GM12878 (cell line): Measurements from ENCODE around the gene RORB. TPM values are rescaled to one million over a fixed set of nuclear protein-coding genes. Genes with fewer than 3 reads are reported as not detected.

Experiments used
- ATAC-seq: fragments of 200-7000 bp; cut with Tn5 transposase; 3 replicates; pipeline ENCODE4 v1.9.1; 2020; ENCODE audit warnings: mild to moderate bottlenecking, moderate library complexity
- BruUV-seq: library from RNA; stranded (reverse); fragments of 400-500 nt; replicated peaks from 2 replicates; lab custom pipeline; 2021; lab: Mats Ljungman, UMichigan
- CTCF ChIA-PET: fragments of 300-600 bp; sonication (Branson Sonifier 250); formaldehyde crosslinking; extraction: SDS; loops from one replicate; lab custom pipeline; 2021; ENCODE audit warnings: inconsistent platforms; lab: Yijun Ruan, JAX
- POLR2A ChIA-PET: fragments of 350-600 bp; formaldehyde crosslinking; extraction: SDS; loops from one replicate; lab custom pipeline; 2021; ENCODE audit warnings: inconsistent platforms; lab: Charles Lee
- RAD21 ChIA-PET: fragments of 300-600 bp; sonication (Branson Sonifier 250); formaldehyde crosslinking; loops from one replicate; lab custom pipeline; 2023; ENCODE audit warnings: antibody characterized with exemption; ENCODE audit not compliant: unreplicated experiment; lab: Charles Lee
- SMC1A ChIA-PET: fragments of 300-600 bp; sonication (Branson Sonifier 250); formaldehyde crosslinking; loops from one replicate; lab custom pipeline; 2023; ENCODE audit not compliant: unreplicated experiment, uncharacterized antibody; lab: Charles Lee
- DNase-seq: peaks from one replicate; pipeline ENCODE4 v3.0.0-alpha.2; 2011; ENCODE audit warnings: low read depth, low spot score
- FAIRE-seq: peaks from 3 replicates; lab custom pipeline; 2011; peaks lifted over from hg19 to GRCh38; lab: Jason Lieb, UNC
- H2AFZ ChIP-seq: 2 replicates; pipeline ENCODE4 v1.6.0; 2011; ENCODE audit warnings: low read depth, low read length, control low read depth; ENCODE audit not compliant: control insufficient read depth
- H3K27ac ChIP-seq: 2 replicates; pipeline ENCODE4 v1.5.1; 2011; ENCODE audit warnings: control low read depth; ENCODE audit not compliant: control insufficient read depth, insufficient read depth
- H3K27me3 ChIP-seq, 2 experiments: replicated peaks in 1 of 2; 2 replicates each; pipeline versions ENCODE4 v1.6.0 to v1.6.1; 2011; ENCODE audit warnings: low read length in 1 of 2; ENCODE audit not compliant: control insufficient read depth in 2 of 2, insufficient read depth in 2 of 2
- H3K36me3 ChIP-seq, 2 experiments: 2 replicates each; pipeline ENCODE4 v1.5.1; 2011; ENCODE audit warnings: low read length in 1 of 2; ENCODE audit not compliant: control insufficient read depth in 2 of 2, insufficient read depth in 2 of 2
- H3K4me1 ChIP-seq: 2 replicates; pipeline ENCODE4 v1.6.1; 2011; ENCODE audit warnings: mild to moderate bottlenecking, low read length, moderate library complexity, mixed read lengths; ENCODE audit not compliant: control insufficient read depth, insufficient read depth
- H3K4me2 ChIP-seq: 2 replicates; pipeline ENCODE4 v1.6.0; 2011; ENCODE audit warnings: control low read depth; ENCODE audit not compliant: control insufficient read depth, insufficient read depth
- H3K4me3 ChIP-seq: fragments of 200-600 bp; sonication (generic); 2 replicates; pipeline ENCODE4 v1.5.1; 2016
- H3K79me2 ChIP-seq: 2 replicates; pipeline ENCODE4 v1.6.0; 2011; ENCODE audit warnings: low read length; ENCODE audit not compliant: control insufficient read depth, insufficient read depth
- H3K9ac ChIP-seq: 2 replicates; pipeline ENCODE4 v1.8.0; 2011; ENCODE audit warnings: low read length, control low read depth, mixed read lengths; ENCODE audit not compliant: control insufficient read depth, insufficient read depth
- H3K9me3 ChIP-seq: replicated peaks from 3 replicates; pipeline ENCODE4 v1.5.1; 2011; ENCODE audit warnings: mild to moderate bottlenecking, low read length; ENCODE audit not compliant: control insufficient read depth, insufficient read depth
- H4K20me1 ChIP-seq: 2 replicates; pipeline ENCODE4 v1.6.0; 2011; ENCODE audit not compliant: control insufficient read depth, insufficient read depth
- CREB1 ChIP-seq: IDR thresholded peaks from 2 replicates; pipeline ENCODE4 v1.6.1; 2012; ENCODE audit warnings: low read depth, mild to moderate bottlenecking, inconsistent platforms
- ESRRA ChIP-seq: IDR thresholded peaks from 2 replicates; pipeline ENCODE4 v1.6.1; 2012; ENCODE audit warnings: mild to moderate bottlenecking, low read length, improper control_type of control experiment
- FOXK2 ChIP-seq: fragments of 450-650 bp; IDR thresholded peaks from 2 replicates; pipeline ENCODE4 v1.6.1; 2017; ENCODE audit warnings: mild to moderate bottlenecking, moderate library complexity
- HCFC1 ChIP-seq: fragments of 150-350 bp; IDR thresholded peaks from 2 replicates; pipeline ENCODE4 v1.6.1; 2014; ENCODE audit warnings: low read length
- HDGF ChIP-seq: fragments of 450-650 bp; IDR thresholded peaks from 2 replicates; pipeline ENCODE4 v1.6.1; 2016; ENCODE audit warnings: antibody characterized with exemption
- KAT2A ChIP-seq: conservative IDR thresholded peaks from 2 replicates; pipeline ENCODE4 v1.6.1; 2011; ENCODE audit warnings: low read depth, low read length; ENCODE audit not compliant: control insufficient read depth
- LARP7 ChIP-seq: fragments of 450-650 bp; IDR thresholded peaks from 2 replicates; pipeline ENCODE4 v1.6.1; 2017; ENCODE audit warnings: mild to moderate bottlenecking
- MEF2A ChIP-seq: IDR thresholded peaks from 2 replicates; pipeline ENCODE4 v1.6.1; 2011; ENCODE audit warnings: low read depth, mild to moderate bottlenecking, low read length, moderate library complexity; ENCODE audit not compliant: insufficient read depth
- MTA3 ChIP-seq: IDR thresholded peaks from 2 replicates; pipeline ENCODE4 v1.6.1; 2012; ENCODE audit warnings: low read length, inconsistent platforms, borderline replicate concordance
- NBN ChIP-seq: fragments of 450-650 bp; IDR thresholded peaks from 2 replicates; pipeline ENCODE4 v1.6.1; 2016
- PAX5 ChIP-seq: IDR thresholded peaks from 2 replicates; pipeline ENCODE4 v1.6.1; 2011; ENCODE audit warnings: low read depth, low read length, borderline replicate concordance
- PBX3 ChIP-seq: IDR thresholded peaks from 2 replicates; pipeline ENCODE4 v1.6.1; 2011; ENCODE audit warnings: mild to moderate bottlenecking, low read depth, low read length, moderate library complexity; ENCODE audit not compliant: insufficient replicate concordance
- POLR2AphosphoS2 ChIP-seq: IDR thresholded peaks from 2 replicates; pipeline ENCODE4 v1.6.1; 2011; ENCODE audit warnings: low read depth, mild to moderate bottlenecking, low read length, improper control_type of control experiment, moderate library complexity
- SKIL ChIP-seq: fragments of 450-650 bp; IDR thresholded peaks from 2 replicates; pipeline ENCODE4 v1.6.1; 2017; ENCODE audit warnings: mild to moderate bottlenecking, low read depth, inconsistent platforms; ENCODE audit not compliant: poor library complexity, severe bottlenecking
- SMC3 ChIP-seq: IDR thresholded peaks from 2 replicates; pipeline ENCODE4 v1.6.1; 2011; ENCODE audit warnings: low read length, improper control_type of control experiment, borderline replicate concordance
- TARDBP ChIP-seq: IDR thresholded peaks from 2 replicates; pipeline ENCODE4 v1.6.1; 2016; ENCODE audit warnings: borderline replicate concordance
- TCF7 ChIP-seq: IDR thresholded peaks from 2 replicates; pipeline ENCODE4 v1.6.1; 2014; ENCODE audit warnings: antibody characterized with exemption, borderline replicate concordance
- USF1 ChIP-seq: IDR thresholded peaks from 2 replicates; pipeline ENCODE4 v1.6.1; 2011; ENCODE audit warnings: borderline replicate concordance, low read depth, mild to moderate bottlenecking, moderate library complexity, mixed read lengths, low read length; ENCODE audit not compliant: insufficient read depth; ENCODE audit errors: extremely low read length
- ZBTB4 ChIP-seq: fragments of 450-650 bp; formaldehyde crosslinking; IDR thresholded peaks from 2 replicates; pipeline ENCODE4 v1.4.0; 2022; ENCODE audit warnings: mild to moderate bottlenecking, moderate library complexity
- WGBS: methylation state at CpG from one replicate; pipeline ENCODE4 v1.1.6; 2016; ENCODE audit warnings: low lambda C conversion rate; ENCODE audit not compliant: insufficient replicate concordance, insufficient coverage; ENCODE audit errors: missing lambda C conversion rate; 5-methylcytosine and 5-hydroxymethylcytosine counted together
- in situ Hi-C: fragments of 300-500 bp; cut with MboI; formaldehyde crosslinking; loops from 9 replicates; pipeline ENCODE4 v1.14.3; 2018; ENCODE audit warnings: mixed read lengths
- intact Hi-C: fragments of 100-400 bp; cut with micrococcal nuclease; formaldehyde crosslinking; loops from one replicate; pipeline ENCODE4 v1.14.2; 2022; ENCODE audit not compliant: unreplicated experiment
- polyA plus RNA-seq, 11 experiments: library from polyadenylated mRNA; depleted of rRNA in 4 of 11; unstranded in 6 of 11; stranded (reverse) in 5 of 11; fragments of >200 nt; fragmentation: Nextera tagmentation in 4 of 11; fragmentation: Illumina TruSeq in 1 of 11; extraction: Ambion mirVana in 4 of 11; extraction: Trizol in 1 of 11; gene quantifications; 1 replicate in 1 of 11; 2 replicates in 10 of 11; pipeline versions ENCODE4 v1.2.1 to v1.2.3, GENCODE V29; 2011 to 2016; ENCODE audit warnings: inconsistent platforms in 2 of 11, missing spikeins in 2 of 11, low read depth in 1 of 11
- total RNA-seq, 4 experiments: library from RNA; depleted of rRNA in 3 of 4; stranded (reverse); fragments of >200 nt in 3 of 4; fragmentation: Illumina TruSeq in 1 of 4; extraction: Trizol in 1 of 4; gene quantifications; 2 replicates each; pipeline versions ENCODE4 v1.2.1 to v1.2.3, GENCODE V29; 2013 to 2021

RORB gene
- total and polyA plus RNA-seq, 10 of the 15 experiments (the other 5 are each of a cell fraction or from before 2014, with no cell fraction given): under 0.01 to 0.01 TPM; not detected in 8

GRCh38 chr9:74681906-74682305, 184.8 kb downstream of the RORB start:
- ChIA-PET SMC1A (no interaction called here), POLR2A (no interaction called here)
- in situ Hi-C loops: no loop called here

More at GRCh38 chr9:74681906-74682305, 184.8 kb downstream of the RORB start:
- Histone ChIP-seq H4K20me1 (no peaks in the 10 kb centered on the region), H3K79me2 (no peaks in the 10 kb centered on the region), H3K9ac (no peak overlapping the region), H3K9me3 (no peaks in the 10 kb centered on the region), H3K27me3 (no peaks in the 10 kb centered on the region), H3K4me2 (no peak overlapping the region), H2AFZ (no peak overlapping the region), H3K4me1 (no peaks in the 10 kb centered on the region), H3K27ac (no peak overlapping the region), H3K36me3 (no peaks in the 10 kb centered on the region), H3K4me3 (no peak overlapping the region)
- TF ChIP-seq ESRRA (no peak), PBX3 (no peak), TARDBP (no peak), ZBTB4 (CRISPR knock-in tag) (no peak), HDGF (no peak), FOXK2 (no peak), POLR2AphosphoS2 (no peak), MTA3 (no peak), HCFC1 (no peak), KAT2A (no peak), TCF7 (no peak), SKIL (no peak), SMC3 (no peak), NBN (no peak), MEF2A (no peak), PAX5 (no peak), LARP7 (no peak), CREB1 (no peak), USF1 (no peak)
- FAIRE-seq: no peak
- 13% methylated on average over 3 of the region's 3 CpGs for WGBS
- ATAC-seq: no peak
- ChIA-PET RAD21 (no interaction called here), CTCF (no interaction called here)
- no peak for DNase-seq
- intact Hi-C loops: no loop called here
- no TSS peak for BruUV-seq
